Measurements from ENCODE around the gene ZNF638.

Gene ZNF638

GRCh38 chr2:71460595-71461303 lies 129.2 kb downstream of the ZNF638 start:
- TF ChIP-seq CTCF (IDR thresholded peaks at IDR 0.05; ENCODE audit: poor library complexity, severe bottlenecking), result peak; percentile 64
- Histone ChIP-seq H3K9me3 (ENCODE audit: severe bottlenecking) (no peaks in the 10 kb centered on the region), H3K4me3 (ENCODE audit: severe bottlenecking) (no peak overlapping the region), H3K4me1 (ENCODE audit: insufficient read depth, poor library complexity, severe bottlenecking) (no peaks in the 10 kb centered on the region), H3K36me3 (ENCODE audit: low read depth) (no peaks in the 10 kb centered on the region), H3K27ac (ENCODE audit: poor library complexity, severe bottlenecking) (no peak overlapping the region), H3K27me3 (ENCODE audit: insufficient read depth, poor library complexity, severe bottlenecking) (peaks cover 8% of the 10 kb centered on the region)
- ATAC-seq (ENCODE audit: low read depth), result no peak
- no peak for DNase-seq (ENCODE audit: low spot score)

GRCh38 chr2:71461304-71461671 lies 129.7 kb downstream of the ZNF638 start:
- no peaks in the 10 kb centered on the region for H3K9me3 ChIP-seq (ENCODE audit: severe bottlenecking)
- H3K4me3 ChIP-seq (ENCODE audit: severe bottlenecking), result no peak overlapping the region
- TF ChIP-seq CTCF (IDR thresholded peaks at IDR 0.05; ENCODE audit: poor library complexity, severe bottlenecking), result no peak
- no peak overlapping the region for H3K27ac ChIP-seq (ENCODE audit: poor library complexity, severe bottlenecking)
- H3K27me3 ChIP-seq (ENCODE audit: insufficient read depth, poor library complexity, severe bottlenecking), result peaks cover 11% of the 10 kb centered on the region
- no peak for ATAC-seq (ENCODE audit: low read depth)
- no peaks in the 10 kb centered on the region for H3K36me3 ChIP-seq (ENCODE audit: low read depth)
- DNase-seq (ENCODE audit: low spot score), result no peak
- H3K4me1 ChIP-seq (ENCODE audit: insufficient read depth, poor library complexity, severe bottlenecking), result no peaks in the 10 kb centered on the region

- no peak for TF ChIP-seq CTCF (IDR thresholded peaks at IDR 0.05; ENCODE audit: poor library complexity, severe bottlenecking)
- H3K27ac ChIP-seq (ENCODE audit: poor library complexity, severe bottlenecking), result no peak overlapping the region
- ATAC-seq (ENCODE audit: low read depth), result no peak
- no peaks in the 10 kb centered on the region for H3K4me1 ChIP-seq (ENCODE audit: insufficient read depth, poor library complexity, severe bottlenecking)
- H3K4me3 ChIP-seq (ENCODE audit: severe bottlenecking), result no peak overlapping the region
- H3K9me3 ChIP-seq (ENCODE audit: severe bottlenecking), result no peaks in the 10 kb centered on the region
- DNase-seq (ENCODE audit: low spot score), result no peak
- H3K36me3 ChIP-seq (ENCODE audit: low read depth), result no peaks in the 10 kb centered on the region
- H3K27me3 ChIP-seq (ENCODE audit: insufficient read depth, poor library complexity, severe bottlenecking), result peaks cover 11% of the 10 kb centered on the region
These were observed 130.5 kb downstream of the ZNF638 start for GRCh38 chr2:71462056-71462605.

GRCh38 chr2:71462641-71463341 lies 131.2 kb downstream of the ZNF638 start:
- ATAC-seq (ENCODE audit: low read depth), result no peak
- no peak for TF ChIP-seq CTCF (IDR thresholded peaks at IDR 0.05; ENCODE audit: poor library complexity, severe bottlenecking)
- no peak for DNase-seq (ENCODE audit: low spot score)
- Histone ChIP-seq H3K9me3 (ENCODE audit: severe bottlenecking) (no peaks in the 10 kb centered on the region), H3K36me3 (ENCODE audit: low read depth) (no peaks in the 10 kb centered on the region), H3K4me1 (ENCODE audit: insufficient read depth, poor library complexity, severe bottlenecking) (no peaks in the 10 kb centered on the region), H3K27me3 (ENCODE audit: insufficient read depth, poor library complexity, severe bottlenecking) (peaks cover 11% of the 10 kb centered on the region), H3K4me3 (ENCODE audit: severe bottlenecking) (no peak overlapping the region), H3K27ac (ENCODE audit: poor library complexity, severe bottlenecking) (no peak overlapping the region)

GRCh38 chr2:71463342-71463654 lies 131.7 kb downstream of the ZNF638 start:
- no peak overlapping the region for H3K4me3 ChIP-seq (ENCODE audit: severe bottlenecking)
- ATAC-seq (ENCODE audit: low read depth) (no peak), DNase-seq (ENCODE audit: low spot score) (no peak)
- H3K36me3 ChIP-seq (ENCODE audit: low read depth), result no peaks in the 10 kb centered on the region
- H3K9me3 ChIP-seq (ENCODE audit: severe bottlenecking), result no peaks in the 10 kb centered on the region
- no peak for TF ChIP-seq CTCF (IDR thresholded peaks at IDR 0.05; ENCODE audit: poor library complexity, severe bottlenecking)
- H3K4me1 ChIP-seq (ENCODE audit: insufficient read depth, poor library complexity, severe bottlenecking), result no peaks in the 10 kb centered on the region
- no peak overlapping the region for H3K27ac ChIP-seq (ENCODE audit: poor library complexity, severe bottlenecking)
- peaks cover 11% of the 10 kb centered on the region for H3K27me3 ChIP-seq (ENCODE audit: insufficient read depth, poor library complexity, severe bottlenecking)

Data from RWPE2 (cell line).